ENCODE data around the gene ICA1.

The ICA1 gene

DNA sequence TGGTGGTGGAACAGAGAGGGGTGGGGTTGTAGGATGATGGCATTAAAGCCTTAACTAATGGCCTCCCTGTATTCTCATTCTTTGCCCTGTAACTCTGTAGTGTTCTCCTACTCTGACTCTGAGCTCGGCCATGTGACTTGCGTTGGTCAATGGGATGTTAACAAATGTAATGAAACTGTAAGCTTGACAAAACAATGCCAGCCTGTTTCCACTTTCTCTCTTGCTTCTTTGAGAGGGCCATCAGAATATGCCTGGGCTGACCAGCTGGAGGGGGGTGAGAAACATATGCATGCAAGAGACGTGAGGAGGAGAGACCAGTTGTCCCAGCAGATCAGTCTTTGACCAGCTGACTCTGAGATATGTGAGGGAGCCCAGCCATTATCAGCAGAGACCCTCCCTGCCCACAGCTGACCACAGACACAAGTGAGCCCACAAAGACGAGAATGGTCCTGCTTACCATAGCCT, 100.6 kb downstream of the ICA1 start:
- DNase-seq (ENCODE audit: low read depth, low spot score): no peak

DNA sequence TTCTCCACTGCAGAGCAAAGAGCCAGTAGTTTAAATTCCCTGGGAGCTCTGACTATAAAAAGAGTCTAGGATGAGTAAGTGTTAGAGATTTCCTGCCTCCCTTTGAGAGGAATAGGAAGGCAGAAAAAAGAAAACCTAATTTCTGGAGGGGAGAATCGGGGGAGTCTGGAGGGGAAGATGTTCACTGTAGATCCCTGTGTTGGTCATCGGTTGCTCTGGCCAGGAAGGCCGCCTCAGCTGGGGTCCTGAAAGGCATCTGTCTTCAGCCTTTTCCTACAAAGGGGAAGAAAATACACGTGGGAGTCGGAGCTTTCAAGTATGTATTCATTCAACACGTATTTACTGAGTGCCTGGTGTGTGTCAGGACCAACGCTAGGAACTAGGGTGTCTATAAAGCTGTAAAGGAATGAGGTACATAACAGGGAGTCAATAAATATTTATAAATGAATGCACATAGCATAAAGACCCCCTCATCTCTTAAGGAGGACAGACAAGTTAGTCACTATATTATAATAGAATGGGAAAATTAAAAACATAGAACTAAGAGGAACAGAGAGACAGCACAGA, 101.1 kb downstream of the ICA1 start:
- no peak for DNase-seq (ENCODE audit: low read depth, low spot score)

DNA sequence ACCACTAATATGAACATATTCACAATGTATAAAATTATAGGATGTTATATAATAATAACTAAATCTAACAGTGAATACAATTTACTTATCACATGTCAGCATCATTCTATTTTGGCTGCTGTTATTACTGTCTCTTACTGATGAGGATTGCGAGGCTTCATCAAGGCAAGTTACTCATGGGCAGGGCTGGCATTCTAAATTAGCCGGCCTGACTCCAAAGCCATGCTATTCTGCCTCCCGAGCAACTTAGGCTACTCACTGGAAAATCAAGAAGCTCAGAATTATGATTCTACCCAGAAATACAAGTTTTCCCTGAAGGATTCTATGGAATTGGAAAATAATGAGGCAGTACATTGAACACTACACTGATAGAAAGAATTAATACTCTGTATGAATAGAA, 101.7 kb downstream of the ICA1 start:
- no peak for DNase-seq (ENCODE audit: low read depth, low spot score)

DNA sequence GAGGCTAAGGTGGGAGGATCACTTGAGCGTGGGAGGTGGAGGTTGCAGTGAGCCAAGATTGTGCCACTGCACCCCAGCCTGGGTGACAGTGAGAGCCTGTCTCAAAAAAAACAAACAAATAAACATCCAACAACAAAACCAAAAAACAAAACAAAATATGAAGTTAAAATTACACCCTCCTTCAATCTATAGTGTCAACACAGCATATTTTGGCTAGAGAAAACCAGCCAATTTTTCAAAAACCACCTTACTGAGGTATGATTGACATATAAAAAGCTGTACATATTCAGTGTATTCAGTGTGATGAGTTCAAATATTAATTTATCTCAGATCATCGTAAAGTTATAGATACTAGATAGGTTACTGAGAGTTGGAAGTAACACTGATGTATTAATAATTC, 102.4 kb downstream of the ICA1 start:
- DNase-seq (ENCODE audit: low read depth, low spot score): no peak

DNA sequence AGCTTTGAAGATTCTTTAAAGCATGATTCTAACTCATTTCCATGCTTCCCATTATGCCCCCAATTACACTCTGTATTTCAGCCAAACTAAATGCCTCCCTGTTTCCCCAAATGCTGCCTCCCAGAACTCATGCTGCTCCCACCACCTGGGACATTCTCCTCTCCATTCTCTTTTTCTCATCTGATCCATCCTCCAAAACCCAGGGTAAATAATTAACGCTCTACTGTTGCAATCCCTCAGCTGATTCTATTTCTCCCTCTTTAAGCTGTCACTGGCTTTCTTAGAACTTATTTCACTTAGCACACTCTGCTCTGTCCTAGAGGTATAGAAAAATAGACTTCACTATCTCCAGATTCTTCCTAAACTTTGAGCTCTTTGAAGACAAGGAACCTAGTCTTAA, 104.7 kb downstream of the ICA1 start:
- DNase-seq (ENCODE audit: low read depth, low spot score): no peak

DNA sequence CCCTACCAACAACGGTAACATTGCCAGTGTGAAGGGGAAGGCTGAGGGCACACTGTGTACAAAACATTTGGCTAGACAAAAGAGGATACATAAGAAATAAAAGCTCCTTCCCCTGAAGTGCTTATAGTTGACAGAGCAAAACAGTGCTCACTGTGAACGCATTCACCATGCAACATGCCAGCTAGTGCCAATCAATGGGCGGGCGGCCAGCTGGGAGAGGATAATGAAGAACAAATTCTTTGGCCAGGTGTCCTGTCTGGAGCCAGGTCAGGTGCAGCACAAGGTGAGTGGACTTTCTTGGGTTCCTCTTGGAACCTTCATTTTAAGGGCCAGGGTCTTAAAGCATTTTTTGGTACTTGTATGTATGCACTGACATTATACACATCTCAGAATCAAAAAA, 106.1 kb downstream of the ICA1 start:
- no peak for DNase-seq (ENCODE audit: low read depth, low spot score)

DNA sequence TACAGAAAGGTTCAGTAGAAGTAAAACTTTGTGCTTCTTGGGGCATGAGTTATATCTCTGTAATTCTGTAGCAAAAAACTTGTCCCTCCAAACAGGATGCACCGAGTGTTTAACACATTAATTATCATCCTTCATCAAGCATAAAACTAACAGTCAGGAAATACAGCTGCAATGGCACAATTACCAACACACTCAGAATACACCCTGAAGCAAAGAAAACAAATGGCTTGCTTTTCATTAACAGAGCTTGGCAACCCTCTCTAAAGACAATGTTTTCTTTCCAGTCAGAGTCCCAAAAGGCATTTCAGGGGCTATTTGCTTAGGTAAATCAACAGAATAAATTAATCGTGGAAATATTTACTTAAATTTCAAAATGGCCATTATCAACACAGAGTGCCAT, 107.7 kb downstream of the ICA1 start:
- DNase-seq (ENCODE audit: low read depth, low spot score): no peak

DNA sequence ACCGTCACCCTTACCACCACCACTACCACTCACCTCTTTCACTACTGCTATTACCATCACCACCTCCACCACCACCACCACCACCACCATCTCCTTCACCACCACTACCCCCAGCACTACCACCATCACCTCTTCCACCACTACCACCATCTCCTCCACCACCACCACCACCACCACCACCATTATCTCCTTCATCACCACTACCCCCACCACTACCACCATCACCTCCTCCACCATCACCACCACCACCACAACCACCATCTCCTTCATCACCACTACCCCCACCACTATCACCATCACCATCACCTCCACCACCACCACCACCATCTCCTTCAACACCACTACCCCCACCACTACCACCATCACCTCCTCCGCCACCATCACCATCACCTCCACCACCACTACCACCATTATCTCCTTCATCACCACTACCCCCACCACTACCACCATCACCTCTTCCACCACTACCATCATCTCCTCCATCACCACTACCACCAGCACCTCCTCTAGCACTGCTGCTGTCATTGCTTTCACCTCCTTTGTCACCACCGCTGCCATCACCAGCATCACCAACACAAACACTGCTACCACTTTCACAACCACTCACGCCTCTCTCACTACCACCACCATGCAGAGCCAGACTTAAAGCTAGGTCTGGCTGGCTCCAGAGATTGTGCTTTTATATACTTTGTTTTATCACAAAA, 109.3 kb downstream of the ICA1 start:
- no peak for DNase-seq (ENCODE audit: low read depth, low spot score)

DNA sequence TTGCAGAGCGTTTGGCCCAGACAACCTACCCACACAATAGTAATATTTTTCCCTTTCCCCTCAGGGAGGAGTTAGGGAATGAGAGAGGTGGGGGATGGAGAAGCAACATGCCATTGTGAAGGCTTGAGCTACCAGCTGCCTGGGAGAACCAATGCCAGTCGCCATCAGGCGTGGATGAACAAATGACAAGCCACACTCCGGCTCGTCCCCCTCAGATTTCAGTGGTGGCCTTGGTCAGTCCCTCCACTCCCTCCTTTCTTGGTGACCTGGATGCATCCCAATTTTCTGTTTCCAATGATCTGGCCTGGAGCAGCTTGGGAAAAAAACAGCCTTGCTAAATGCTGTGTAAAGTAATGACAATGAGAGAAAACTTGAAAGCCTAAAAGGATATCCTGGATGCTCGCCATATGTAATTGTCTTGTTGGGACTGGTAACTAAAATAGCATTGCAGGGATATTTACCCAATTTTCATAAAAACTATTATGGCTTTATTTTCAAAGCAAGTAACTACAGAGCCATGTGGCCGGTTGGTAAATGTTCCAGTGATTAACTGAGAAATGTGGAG, 110.7 kb downstream of the ICA1 start:
- no peak for DNase-seq (ENCODE audit: low read depth, low spot score)

DNA sequence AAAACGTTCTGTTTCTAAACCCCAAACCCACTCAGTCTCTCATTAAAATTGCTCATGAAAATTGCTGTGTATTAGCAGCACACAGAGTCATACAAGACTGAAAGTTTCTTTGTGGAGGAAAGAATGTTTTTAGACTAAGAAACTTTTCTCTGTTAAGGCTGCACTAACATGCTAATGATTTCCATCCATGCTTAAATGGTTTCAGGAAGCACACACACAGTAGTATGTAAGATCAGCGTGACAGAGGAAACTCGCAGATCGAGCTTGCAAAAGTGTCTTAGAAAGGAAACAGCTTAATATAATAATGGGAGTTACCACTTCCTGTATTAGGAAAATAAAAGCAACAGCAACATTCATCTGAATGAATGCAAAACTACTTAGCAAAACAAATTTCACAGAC, 112.7 kb downstream of the ICA1 start:
- no peak for DNase-seq (ENCODE audit: low read depth, low spot score)

DNA sequence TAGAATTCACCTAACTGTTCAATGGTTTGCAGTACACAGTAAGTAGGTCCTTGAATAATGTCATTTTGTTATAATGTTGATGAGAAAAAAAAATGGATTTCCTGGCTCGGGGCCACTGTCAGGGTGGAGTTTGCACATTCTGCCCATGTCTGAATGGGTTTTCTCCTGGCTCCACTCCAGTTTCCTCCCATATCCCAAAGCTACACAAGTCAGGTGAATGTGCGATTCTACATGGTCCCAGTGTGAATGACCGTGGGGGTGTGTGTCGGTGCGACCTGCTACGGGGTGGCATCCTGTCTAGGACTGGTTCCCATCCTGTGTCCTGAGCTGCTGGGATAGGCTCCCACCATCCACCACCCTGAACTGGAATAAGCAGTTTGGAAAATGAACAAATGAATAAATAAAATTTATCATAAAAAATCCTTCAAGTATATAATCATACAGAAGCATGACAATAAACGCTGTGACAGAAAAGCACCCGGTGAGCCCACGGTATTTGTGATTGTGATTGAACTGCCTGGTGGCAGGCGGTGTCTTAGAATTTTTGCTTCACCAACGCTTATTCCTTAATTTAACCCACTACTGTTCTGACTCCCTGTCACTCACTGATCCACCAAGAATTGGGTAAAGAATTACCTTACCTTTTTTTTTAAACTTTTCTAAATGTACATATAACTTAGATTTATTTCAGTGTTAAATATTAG, 114.1 kb downstream of the ICA1 start:
- DNase-seq (ENCODE audit: low read depth, low spot score): no peak

DNA sequence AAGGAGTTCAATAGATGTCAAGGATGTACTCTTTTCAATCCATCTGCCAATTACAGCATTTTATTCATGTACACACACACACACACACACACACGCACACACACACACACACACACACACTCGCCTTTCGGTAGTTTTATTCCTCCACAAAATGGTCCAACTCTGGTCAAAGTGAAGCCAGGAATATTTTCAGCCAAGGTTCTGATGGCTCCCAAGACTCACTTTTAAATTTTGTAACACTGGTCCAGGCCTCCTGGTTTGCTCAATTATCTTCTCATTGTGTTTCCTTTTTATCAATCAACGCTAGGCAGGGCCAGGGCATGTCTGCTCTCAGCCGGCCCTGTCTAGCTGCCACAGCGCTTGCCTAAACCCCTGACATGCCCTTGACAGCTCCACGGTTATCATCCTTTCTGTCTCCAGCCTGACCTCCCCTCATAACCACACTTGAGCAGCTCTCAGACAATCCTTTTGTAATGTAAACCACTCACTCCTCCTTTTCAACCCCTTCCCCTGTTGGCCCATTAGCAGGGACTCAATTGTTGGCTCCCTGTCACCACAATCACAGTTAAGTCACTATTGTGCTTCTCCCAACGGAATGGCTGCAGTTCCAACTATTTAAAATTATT, 115.1 kb downstream of the ICA1 start:
- no peak for DNase-seq (ENCODE audit: low read depth, low spot score)

DNA sequence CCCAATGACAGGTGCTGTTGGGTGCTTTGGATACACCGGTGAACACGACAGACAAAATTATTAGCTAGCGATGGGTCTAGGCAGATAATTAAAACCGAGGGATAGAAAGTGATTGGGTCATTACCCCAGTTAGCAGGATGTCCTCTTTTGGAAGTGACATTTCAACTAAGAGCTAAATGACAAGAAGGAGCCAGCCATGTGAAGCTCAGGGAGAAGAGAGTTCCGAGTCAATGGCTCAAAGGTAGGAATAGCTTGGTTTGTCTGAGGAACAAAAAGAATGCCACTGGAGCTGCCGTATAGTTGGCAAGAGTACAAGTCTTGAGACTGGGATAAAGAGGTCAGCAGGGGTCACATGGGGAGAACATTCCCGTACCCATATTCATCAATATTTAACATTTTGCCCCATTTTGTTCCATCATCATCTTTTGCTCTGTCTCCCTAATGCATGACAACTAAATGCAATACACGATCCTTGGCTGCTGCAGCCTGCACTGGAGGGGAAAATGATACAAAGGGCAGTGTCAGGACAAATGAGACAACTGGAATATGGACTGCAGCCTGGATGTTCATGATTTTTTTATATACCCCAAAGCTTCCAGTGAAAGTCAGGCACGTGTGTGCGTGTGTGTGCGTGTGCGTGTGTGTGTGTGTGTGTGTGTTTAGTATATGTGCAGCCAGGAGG, 115.7 kb downstream of the ICA1 start:
- DNase-seq (ENCODE audit: low read depth, low spot score): no peak

DNA sequence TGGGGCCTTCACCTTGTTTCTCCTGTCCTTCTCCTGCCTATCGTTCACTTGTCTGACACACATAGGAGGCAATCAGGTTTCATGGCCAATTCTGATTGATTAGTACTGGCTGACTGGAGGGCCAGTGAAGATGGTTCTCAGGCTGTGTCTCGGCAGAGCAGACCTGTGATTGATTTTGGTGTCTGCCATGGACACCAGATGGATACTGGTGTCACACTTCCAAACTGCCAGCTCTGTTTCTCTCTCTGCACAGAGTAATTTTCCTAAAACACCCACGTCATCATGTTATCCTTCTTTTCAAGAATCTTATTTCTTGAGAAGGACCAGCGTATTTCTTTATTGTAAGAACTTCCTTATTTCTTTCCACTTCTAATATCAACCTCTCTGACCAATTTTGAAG, 117.1 kb downstream of the ICA1 start:
- no peak for DNase-seq (ENCODE audit: low read depth, low spot score)

DNA sequence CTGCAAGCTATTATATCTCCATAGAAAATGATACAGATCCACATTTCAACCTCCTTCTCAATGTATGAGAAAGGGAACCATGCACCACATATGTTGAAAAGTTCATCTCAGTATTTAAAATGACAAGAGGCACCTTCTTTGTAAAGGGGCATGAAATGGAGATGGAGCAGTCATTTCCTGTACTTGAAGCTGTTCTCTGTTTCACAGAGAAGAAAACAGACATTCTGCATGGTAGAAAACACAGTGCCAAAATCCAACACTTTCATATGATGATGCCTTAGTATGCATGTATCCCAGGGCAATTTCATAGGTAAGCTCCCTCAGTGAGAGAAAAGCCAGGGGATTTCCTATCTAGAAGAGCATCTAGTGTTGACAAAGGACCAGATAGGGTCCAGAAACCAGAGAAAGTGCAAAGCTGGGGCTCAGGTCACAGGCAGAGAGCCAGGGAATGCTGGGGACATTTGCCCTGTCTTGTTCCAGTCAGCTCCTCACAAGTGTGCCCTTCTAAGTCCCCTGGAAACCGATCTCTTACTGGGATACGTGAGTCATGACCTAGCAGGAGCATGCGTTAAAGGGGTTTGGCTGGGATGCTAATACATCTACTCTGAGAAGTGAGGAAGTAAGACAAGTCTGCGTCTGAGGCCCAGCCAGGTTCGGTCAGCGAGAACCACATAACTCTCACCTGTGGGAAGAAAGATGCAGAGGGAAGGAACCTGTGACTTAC, 118.7 kb downstream of the ICA1 start:
- no peak for DNase-seq (ENCODE audit: low read depth, low spot score)

DNA sequence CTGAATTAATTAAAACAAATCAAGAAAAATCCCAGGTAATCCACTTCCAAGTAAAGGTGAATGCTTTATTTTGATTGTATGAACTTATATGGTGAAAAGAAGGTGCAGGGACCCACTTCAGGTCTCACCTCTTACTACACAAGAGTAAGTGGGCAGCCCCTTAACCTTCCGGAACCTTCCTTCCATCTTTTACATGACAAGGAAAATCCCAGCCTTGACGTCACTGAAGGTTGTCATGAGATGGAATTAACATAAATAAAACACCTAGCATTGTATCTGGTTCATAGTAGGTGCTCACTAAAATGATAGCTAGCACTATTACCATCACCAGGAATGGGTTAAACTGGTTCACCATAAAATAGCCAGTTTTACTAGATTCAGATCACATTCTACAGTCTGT, 119.5 kb downstream of the ICA1 start:
- DNase-seq (ENCODE audit: low read depth, low spot score): no peak

DNA sequence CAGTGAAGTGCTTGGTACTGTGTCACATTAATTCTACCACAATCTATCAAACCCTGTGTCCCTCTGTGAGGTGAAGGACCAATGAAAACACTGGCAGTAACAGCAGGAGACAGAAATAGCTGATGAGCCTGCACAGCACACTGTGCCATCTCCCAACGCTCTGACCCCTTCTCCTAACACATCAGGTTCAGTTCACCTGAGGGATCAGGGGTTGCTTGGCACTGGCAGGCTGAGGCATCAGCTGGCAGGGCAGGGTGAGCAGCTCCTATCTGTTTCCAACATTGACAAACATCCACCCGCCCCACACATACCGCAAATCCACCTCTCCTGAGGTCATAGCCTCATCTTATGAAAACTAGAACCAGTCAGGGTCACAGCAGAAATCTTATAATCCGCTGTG, 120.9 kb downstream of the ICA1 start:
- no peak for DNase-seq (ENCODE audit: low read depth, low spot score)

DNA sequence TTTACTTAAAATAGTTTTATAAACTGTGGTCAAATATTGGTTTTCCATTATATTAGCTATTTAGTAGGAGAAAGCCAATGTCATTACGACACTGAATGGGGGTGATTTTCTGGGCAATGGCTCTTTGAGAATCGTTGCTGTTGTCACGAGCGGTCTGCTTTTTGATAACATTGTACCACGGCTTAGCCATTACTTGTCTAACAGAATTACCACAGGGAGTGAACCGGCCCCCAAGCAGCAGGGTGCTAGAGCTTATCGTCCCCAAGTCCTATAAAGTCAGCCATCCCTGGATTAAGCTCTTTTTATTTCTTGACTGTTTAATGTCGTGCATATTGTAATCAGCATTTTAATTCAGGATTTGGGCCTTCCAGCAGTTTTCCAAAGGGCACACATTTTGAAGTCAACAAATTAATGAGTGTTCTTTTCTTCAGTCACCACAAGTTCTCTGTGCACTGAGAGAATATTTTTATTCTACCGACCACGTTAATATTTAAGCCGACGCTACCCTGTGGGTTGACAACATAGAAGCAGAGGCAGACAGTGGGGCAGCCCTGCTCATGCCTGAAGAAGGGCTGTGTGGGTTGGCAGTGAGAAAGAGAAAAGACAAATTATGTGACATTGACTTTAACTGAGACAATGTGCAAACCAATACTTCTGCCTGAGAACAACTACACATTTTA, 125.8 kb downstream of the ICA1 start:
- DNase-seq (ENCODE audit: low read depth, low spot score): no peak

DNA sequence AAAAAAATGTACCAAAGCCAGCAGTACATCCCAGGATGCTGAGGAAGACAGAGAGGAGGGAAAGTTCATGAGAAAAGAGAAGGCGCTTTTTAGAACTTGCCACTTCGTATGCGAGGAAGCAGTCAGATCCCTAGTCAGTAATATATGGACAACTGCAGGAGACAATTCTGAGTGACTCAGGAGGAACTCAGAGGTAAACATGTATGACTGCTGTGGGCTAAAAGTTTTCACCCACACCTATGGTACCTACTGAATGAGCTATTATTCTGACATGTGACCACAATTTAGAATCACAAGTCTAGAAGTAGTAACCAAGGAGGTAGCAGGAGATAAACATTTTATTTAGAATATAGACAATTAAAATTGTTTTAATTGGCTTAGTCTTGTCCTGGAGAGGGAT, 126.5 kb downstream of the ICA1 start:
- DNase-seq (ENCODE audit: low read depth, low spot score): no peak

DNA sequence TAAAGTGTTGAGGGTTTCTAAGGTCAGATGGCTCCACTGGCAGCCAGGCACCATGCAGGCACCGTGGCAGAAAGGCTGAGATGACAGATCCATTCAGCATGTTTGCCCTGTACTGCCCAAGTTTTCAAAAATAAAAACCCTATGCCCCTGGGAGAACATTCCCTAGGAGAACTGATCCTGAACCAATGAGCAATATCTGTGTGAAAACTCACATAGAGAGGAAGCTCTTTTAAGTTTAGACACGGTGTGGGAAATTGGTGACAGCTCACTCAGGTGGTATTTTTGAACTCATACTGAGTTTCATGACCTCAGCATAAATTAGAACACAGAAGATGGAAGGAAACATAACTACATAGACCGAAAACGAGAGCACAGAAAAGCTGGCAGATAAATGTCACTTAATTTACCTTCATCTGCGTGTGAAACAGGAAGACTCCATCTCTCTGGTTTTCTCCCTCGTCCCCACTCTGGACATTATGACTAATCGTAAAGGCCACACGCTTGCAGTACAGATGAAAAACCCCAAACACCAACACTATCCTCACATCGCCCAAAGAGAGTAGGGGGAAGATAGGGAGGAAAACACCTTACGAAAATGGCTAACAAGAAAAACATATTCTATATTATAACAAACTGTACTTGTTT, 127.8 kb downstream of the ICA1 start:
- no peak for DNase-seq (ENCODE audit: low read depth, low spot score)

All from brain pericyte (primary cell).